ENCODE results near the gene SRD5A2.

Gene SRD5A2, protein sequence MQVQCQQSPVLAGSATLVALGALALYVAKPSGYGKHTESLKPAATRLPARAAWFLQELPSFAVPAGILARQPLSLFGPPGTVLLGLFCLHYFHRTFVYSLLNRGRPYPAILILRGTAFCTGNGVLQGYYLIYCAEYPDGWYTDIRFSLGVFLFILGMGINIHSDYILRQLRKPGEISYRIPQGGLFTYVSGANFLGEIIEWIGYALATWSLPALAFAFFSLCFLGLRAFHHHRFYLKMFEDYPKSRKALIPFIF

DNA sequence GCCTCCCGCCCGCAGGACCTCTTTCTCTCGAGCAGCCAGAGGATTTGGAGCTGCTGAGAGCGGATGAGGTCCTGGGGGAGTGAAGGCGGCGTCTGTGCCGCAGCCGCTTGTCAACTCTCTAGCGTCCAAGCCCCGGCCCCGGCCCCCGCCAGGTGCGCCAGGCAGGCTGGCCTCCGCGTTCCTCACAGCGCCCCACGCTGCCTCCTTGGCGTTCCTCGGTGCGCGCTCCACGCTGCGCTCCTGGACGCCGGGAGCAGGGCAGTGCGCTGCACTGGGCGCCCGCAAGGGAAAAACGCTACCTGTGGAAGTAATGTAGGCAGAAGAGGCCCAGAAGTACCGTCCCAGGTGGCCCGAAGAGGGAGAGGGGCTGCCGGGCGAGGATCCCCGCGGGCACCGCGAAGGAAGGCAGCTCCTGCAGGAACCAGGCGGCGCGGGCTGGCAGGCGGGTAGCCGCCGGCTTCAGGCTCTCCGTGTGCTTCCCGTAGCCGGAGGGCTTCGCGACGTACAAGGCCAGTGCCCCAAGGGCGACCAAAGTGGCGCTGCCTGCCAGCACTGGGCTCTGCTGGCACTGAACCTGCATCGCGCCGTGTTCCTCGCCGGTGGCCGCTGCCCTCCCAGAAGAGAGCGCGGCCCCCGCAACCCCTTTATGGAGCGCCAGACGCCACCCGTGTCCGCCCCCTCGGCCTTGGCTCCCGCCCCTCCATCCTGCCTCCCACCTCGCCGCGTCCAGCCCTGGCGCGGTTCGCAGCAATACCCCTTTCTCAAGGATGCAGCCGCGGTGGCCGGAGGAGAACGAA, at the start of gene SRD5A2:
TSS of gene SRD5A2 (minus strand) at position 618 of the 797 bp plus-strand sequence. CDS start at position 580, 38 bp downstream.
- in situ Hi-C loops (cut with MboI; ENCODE audit: low sequenced_read_pairs): no loop called here

DNA sequence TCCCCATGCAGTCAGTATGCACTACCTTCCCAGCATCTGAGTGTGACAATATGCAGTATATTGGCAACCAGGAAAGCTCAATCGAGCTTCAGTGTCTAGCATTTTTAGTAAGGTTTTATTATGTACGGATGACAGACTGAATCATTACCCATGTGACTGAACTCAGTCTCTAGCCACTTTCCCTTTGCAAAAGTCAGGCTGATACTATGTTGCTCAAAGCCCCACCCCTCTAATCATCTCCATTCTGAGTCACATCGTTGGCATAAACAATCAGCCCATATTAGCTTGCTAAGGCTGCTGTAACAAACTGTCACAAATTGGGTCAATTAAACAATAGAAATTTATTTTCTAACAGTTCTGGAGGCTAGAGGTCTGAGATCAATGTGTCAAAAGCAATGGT, 25.8 kb upstream of the SRD5A2 start:
- in situ Hi-C loops (cut with MboI; ENCODE audit: low sequenced_read_pairs): no loop called here

GRCh38 chr2:31598694-31599093, 18.0 kb upstream of the SRD5A2 start:
- in situ Hi-C loops (cut with MboI; ENCODE audit: low sequenced_read_pairs): no loop called here

GRCh38 chr2:31586230-31586629, 5.5 kb upstream of the SRD5A2 start:
- in situ Hi-C loops (cut with MboI; ENCODE audit: low sequenced_read_pairs): no loop called here

DNA sequence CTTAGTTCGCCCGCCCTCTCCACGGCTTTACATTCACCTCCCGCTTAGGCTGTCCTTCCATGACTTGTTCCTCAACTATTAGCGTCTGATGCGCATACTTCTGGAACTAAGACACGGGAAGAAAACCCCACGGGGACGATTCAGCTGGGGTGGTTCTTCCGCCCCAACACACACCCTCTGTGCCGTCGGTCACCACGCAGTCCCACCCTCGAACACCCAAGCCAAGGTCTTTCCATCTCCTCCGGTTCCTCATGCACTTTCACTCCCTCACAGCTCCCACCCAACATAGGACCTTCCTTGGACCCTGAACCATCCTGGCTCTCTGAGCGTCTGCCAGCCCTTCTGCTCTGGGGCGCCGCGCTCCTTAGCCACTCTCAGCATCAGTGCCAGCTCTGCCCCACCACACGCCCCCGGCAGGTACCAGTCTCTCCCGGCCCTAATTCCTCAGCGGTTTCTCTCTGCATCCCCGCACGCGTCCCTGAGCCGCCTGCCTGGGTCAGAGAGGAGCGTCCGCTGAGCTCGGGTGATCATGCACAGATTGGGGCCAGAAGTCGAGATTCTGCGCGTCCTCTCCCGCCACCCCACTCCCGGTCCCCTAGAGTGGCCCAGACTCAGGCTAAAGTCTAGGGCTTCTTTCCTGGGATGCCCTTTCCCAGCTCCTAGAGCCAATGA, 522 bp upstream of the SRD5A2 start:
- in situ Hi-C loops (cut with MboI; ENCODE audit: low sequenced_read_pairs): no loop called here

DNA sequence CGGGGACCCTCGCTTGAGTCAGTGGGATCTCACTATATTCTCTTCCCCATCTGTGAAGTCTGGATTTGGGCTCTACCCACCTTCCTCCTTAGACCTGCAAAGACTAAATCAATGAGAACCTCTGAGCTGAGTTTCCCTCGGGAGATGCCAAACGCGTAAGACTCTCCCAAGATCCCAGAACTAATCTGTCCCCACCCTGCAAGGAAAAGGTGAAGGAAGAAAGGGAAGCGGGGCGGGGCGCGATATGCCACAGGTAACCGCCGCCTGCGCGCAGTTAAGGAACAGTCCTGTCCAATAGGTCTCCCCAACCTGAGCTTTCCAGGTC, 780 bp downstream of the SRD5A2 start:
- in situ Hi-C loops (cut with MboI; ENCODE audit: low sequenced_read_pairs): no loop called here

DNA sequence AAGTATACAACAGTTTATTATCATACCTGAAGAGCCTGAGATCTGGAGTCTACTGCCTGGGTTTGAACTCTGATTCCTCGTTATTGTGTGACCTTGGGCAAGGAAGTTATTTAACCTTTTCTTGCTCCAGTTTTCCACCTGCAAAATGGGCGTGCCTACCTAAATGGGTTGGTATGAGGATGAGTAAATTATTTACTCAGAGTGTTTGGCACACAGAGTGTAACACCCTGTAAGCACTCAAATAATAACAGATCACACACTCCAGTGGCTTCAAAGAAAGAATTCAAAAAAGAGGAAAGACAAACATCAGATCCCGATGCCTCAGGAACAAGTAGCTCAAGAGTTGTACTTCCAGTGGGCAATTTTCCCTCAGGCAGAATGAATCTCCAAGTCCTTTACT, 2.4 kb downstream of the SRD5A2 start:
- in situ Hi-C loops (cut with MboI; ENCODE audit: low sequenced_read_pairs): no loop called here

DNA sequence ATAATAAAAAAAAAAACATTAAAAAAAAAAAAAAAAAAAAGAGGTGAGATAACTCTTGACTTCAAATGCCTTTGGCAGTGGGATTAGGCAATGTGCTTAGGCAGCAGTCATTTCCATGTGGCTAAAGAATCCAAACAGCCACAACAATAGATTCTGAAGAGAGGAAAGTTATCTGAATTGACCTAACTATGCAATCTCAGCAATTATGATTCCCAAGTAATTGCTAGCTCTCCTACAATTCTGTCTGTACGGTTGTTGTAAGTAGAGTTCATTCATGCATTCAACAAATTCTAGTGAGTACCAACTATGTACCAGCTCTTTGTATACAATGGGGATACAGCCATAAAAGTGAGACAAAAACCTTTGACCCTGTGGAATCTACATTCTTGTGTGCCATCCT, 3.6 kb downstream of the SRD5A2 start:
- in situ Hi-C loops (cut with MboI; ENCODE audit: low sequenced_read_pairs): no loop called here

- in situ Hi-C loops (cut with MboI; ENCODE audit: low sequenced_read_pairs): no loop called here
Observed at GRCh38 chr2:31568585-31569201, 12.0 kb downstream of the SRD5A2 start.

DNA sequence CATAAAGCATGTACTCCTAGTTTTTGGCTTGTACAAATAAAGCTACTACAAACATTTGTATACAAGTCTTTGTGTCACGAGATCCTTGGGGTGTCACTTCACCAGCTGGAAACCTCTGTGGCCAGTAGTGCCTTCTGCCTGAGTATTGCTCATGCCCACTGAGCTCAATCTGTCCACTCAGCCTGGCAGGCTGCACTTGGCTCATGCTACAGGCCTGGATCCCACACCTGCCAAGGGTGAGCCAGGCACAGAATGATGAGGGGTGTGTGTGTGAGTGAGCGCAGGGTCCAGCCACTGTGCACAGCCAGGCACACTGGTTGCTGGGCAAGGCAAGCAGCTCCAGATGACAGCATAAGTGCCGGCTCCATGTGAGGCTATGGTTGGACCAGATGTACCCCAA, 13.1 kb downstream of the SRD5A2 start:
- in situ Hi-C loops (cut with MboI; ENCODE audit: low sequenced_read_pairs): no loop called here

GRCh38 chr2:31563273-31563839, 17.4 kb downstream of the SRD5A2 start:
- in situ Hi-C loops (cut with MboI; ENCODE audit: low sequenced_read_pairs): no loop called here

GRCh38 chr2:31561823-31562222, 18.9 kb downstream of the SRD5A2 start:
- in situ Hi-C loops (cut with MboI; ENCODE audit: low sequenced_read_pairs): no loop called here

DNA sequence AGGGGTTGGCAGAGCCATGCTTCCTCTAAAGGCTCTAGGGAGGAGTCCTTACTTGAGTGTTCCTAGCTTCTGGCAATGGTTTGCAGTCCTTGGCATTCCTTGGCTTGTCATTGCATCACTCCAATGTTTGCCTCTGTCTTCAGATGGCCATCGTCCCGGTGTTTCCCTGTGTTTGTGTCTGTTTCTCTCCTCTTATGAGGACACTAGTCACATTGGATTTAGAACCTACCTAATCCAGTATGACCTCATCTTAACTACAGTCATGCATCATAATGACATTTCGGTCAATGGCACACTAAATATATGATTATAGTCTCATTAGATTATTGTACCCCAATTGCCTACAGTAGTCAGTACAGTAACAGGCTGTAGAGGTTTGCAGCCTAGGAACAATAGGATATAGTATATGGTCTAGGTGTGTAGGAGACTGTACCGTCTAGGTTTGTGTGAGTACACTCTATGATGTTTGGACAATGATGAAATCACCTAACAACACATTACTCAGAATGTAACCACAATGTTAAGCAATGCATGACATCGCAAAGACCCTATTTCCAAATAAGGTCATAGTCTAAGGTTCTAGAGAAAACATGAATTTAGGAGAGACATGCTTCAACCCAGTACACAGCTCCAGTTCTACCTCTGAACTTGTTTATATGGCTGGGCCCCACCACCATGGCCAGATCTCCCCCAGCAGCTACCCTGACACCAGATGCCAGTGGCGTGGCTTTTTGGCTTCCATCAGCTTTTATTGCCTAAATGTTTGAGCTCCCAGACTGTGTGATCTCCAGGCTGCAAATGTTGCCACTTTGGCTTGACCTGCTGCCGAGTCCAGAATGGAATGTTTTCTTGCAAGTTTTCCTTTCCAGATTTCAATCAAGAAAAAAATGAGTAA, 22.1 kb downstream of the SRD5A2 start:
- in situ Hi-C loops (cut with MboI; ENCODE audit: low sequenced_read_pairs): no loop called here

GRCh38 chr2:31556940-31557339, 23.8 kb downstream of the SRD5A2 start:
- in situ Hi-C loops (cut with MboI; ENCODE audit: low sequenced_read_pairs): no loop called here

- in situ Hi-C loops (cut with MboI; ENCODE audit: low sequenced_read_pairs): no loop called here
Observed at GRCh38 chr2:31555967-31556706, 24.6 kb downstream of the SRD5A2 start.

DNA sequence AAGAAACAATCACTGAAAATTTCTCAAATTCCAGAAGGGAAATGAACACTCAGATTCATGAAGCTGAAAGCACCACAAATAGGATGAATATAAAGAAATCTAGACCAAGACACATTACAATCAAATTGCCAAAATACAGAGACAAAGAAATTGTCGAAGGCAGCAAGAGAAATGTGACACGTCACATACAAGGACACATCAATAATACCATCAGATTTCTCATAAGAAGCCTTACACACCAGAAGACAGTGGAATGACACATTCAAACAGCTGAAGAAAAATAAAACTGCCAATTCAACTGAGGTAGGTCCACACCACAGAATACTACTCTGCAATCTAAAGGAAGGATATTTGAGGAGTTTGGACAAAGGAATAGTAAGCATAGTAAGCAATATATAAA, 27.4 kb downstream of the SRD5A2 start:
- in situ Hi-C loops (cut with MboI; ENCODE audit: low sequenced_read_pairs): no loop called here

DNA sequence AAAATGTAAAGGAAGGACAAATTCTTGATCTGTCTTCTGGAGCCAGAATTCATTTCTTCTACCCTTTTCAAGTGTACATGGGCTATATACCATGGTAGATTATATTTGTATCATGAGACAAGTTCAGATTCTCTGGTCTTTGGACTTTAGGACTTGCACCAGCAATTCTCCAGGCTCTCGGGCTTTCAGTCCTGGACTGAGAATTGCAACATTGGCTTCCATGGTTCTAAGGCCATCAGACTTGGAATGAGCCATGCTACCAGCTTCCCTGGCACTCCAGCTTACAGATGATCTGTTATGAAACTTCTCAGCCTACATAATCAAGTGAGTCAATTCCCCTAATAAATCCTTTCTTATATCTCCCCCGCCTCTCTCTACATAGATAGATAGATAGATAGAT, 33.3 kb downstream of the SRD5A2 start:
- in situ Hi-C loops (cut with MboI; ENCODE audit: low sequenced_read_pairs): no loop called here

DNA sequence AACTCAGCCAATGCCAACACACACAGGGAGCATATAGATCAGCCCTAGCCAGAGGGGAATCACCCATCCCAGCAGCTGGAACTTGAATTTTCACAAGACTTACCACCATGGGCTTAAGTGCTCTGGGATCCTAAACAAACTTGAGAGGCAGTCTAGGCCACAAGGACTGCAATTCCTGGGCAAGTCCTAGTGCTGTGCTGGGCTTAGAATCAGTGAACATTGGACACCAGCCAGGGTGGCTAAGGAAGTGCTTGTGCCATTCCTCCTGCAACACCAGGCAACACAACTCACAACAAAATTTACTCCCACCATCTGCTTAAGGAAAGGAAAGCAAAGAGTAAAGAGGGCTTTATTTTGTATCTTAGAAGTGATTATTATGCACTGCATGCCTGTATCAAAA, 38.9 kb downstream of the SRD5A2 start:
- in situ Hi-C loops (cut with MboI; ENCODE audit: low sequenced_read_pairs): no loop called here

DNA sequence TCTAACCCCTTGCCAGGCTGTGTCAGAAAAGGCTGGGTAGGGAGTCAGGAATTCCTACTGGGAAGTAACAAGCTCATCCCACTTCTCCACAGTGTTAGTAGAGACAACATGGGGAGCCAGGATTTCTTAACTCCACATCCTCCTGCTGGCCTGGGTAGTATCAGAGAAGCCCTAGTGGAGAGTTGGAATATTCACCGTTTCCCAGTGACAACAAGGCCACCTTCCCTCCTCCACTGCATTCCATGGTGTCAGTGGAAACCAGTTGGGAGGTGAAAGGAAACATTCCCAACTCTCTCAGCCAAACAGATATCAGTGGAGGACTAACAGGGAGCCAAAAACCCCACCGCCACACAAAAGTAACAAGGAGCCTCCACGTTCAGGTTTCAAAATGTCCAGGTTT, 41.2 kb downstream of the SRD5A2 start:
- in situ Hi-C loops (cut with MboI; ENCODE audit: low sequenced_read_pairs): no loop called here

GRCh38 chr2:31535768-31536167, 45.0 kb downstream of the SRD5A2 start:
- in situ Hi-C loops (cut with MboI; ENCODE audit: low sequenced_read_pairs): no loop called here
